GM23338 (cell line): Measurements from ENCODE around the gene VEPH1. TPM values are rescaled to one million over a fixed set of nuclear protein-coding genes. Genes with fewer than 3 reads are reported as not detected.

Source experiments
- ATAC-seq: fragments of 200-7000 bp; cut with Tn5 transposase; 3 replicates; pipeline ENCODE4 v1.9.1; 2020
- DNase-seq: peaks from one replicate; pipeline ENCODE4 v3.0.0-alpha.2; 2015; ENCODE audit warnings: low spot score
- H2AFZ ChIP-seq: fragments of 200-600 bp; sonication (generic); 2 replicates; pipeline ENCODE4 v1.8.0; 2016; ENCODE audit warnings: antibody characterized with exemption, mild to moderate bottlenecking, moderate library complexity
- H3F3A ChIP-seq: fragments of 200-600 bp; sonication (generic); replicated peaks from 2 replicates; pipeline ENCODE4 v1.8.0; 2017; ENCODE audit warnings: antibody characterized with exemption, mixed run types, low read depth
- H3K27ac ChIP-seq: fragments of 200-600 bp; sonication (generic); 2 replicates; pipeline ENCODE4 v1.6.1; 2016; ENCODE audit warnings: low read depth
- H3K27me3 ChIP-seq: fragments of 200-600 bp; sonication (generic); 2 replicates; pipeline ENCODE4 v1.8.0; 2016; ENCODE audit warnings: mild to moderate bottlenecking, mixed run types, moderate library complexity; ENCODE audit not compliant: insufficient read depth
- H3K36me3 ChIP-seq: fragments of 200-600 bp; sonication (generic); 2 replicates; pipeline ENCODE4 v1.8.0; 2016; ENCODE audit warnings: mild to moderate bottlenecking; ENCODE audit not compliant: insufficient read depth
- H3K4me1 ChIP-seq: fragments of 200-600 bp; sonication (generic); 2 replicates; pipeline ENCODE4 v1.8.0; 2016; ENCODE audit warnings: mild to moderate bottlenecking, moderate library complexity; ENCODE audit not compliant: insufficient read depth
- H3K4me2 ChIP-seq: fragments of 200-600 bp; sonication (generic); 2 replicates; pipeline ENCODE4 v1.7.1; 2017; ENCODE audit warnings: mixed run types
- H3K4me3 ChIP-seq: fragments of 200-600 bp; sonication (generic); 2 replicates; pipeline ENCODE4 v1.6.1; 2016; ENCODE audit warnings: mixed run types
- H3K79me2 ChIP-seq: fragments of 200-600 bp; sonication (generic); replicated peaks from 2 replicates; pipeline ENCODE4 v1.8.0; 2017; ENCODE audit warnings: mild to moderate bottlenecking; ENCODE audit not compliant: insufficient read depth
- H3K9me2 ChIP-seq: fragments of 200-600 bp; sonication (generic); 2 replicates; pipeline ENCODE4 v1.8.0; 2017; ENCODE audit not compliant: insufficient read depth
- H4K20me1 ChIP-seq: fragments of 200-600 bp; sonication (generic); replicated peaks from 2 replicates; pipeline ENCODE4 v1.8.0; 2017; ENCODE audit warnings: mild to moderate bottlenecking; ENCODE audit not compliant: insufficient read depth
- H3K27ac Mint-ChIP-seq: 2 replicates; pipeline ENCODE4 v1.8.0; 2020; ENCODE audit warnings: inconsistent platforms, mild to moderate bottlenecking, moderate library complexity, mixed read lengths
- H3K27me3 Mint-ChIP-seq: 3 replicates; pipeline ENCODE4 v1.8.0; 2022; ENCODE audit warnings: low read depth, mild to moderate bottlenecking, moderate library complexity, mixed read lengths, inconsistent platforms; ENCODE audit not compliant: insufficient read depth, poor library complexity
- H3K36me3 Mint-ChIP-seq: 3 replicates; pipeline ENCODE4 v1.8.0; 2021; ENCODE audit warnings: low read depth, mild to moderate bottlenecking, inconsistent platforms, moderate library complexity, mixed read lengths
- H3K4me1 Mint-ChIP-seq: 3 replicates; pipeline ENCODE4 v1.8.0; 2020; ENCODE audit warnings: mild to moderate bottlenecking, inconsistent platforms, mixed read lengths
- H3K4me3 Mint-ChIP-seq: 3 replicates; pipeline ENCODE4 v1.8.0; 2021; ENCODE audit warnings: moderate library complexity, mild to moderate bottlenecking, inconsistent platforms, mixed read lengths
- H3K9me3 Mint-ChIP-seq: 3 replicates; pipeline ENCODE4 v1.8.0; 2020; ENCODE audit warnings: moderate library complexity, mild to moderate bottlenecking, inconsistent platforms, mixed read lengths
- CREB1 ChIP-seq: fragments of 250-450 bp; sonication (Bioruptor Pico); IDR thresholded peaks from 2 replicates; pipeline ENCODE4 v1.5.0; 2020; ENCODE audit warnings: low read depth, mild to moderate bottlenecking, moderate library complexity
- EZH2 ChIP-seq: fragments of 200-600 bp; sonication (generic); IDR thresholded peaks from one replicate; pipeline ENCODE4 v1.8.0; 2017; ENCODE audit warnings: antibody characterized with exemption, mild to moderate bottlenecking, low read depth; ENCODE audit not compliant: unreplicated experiment
- EZH2phosphoT487 ChIP-seq: fragments of 200-600 bp; sonication (generic); IDR thresholded peaks from one replicate; pipeline ENCODE4 v1.8.1; 2018; ENCODE audit warnings: antibody characterized with exemption; ENCODE audit not compliant: unreplicated experiment
- JUNB ChIP-seq: IDR thresholded peaks from one replicate; pipeline ENCODE4 v1.6.1; 2016; ENCODE audit warnings: antibody characterized with exemption; ENCODE audit not compliant: unreplicated experiment
- NANOG ChIP-seq: IDR thresholded peaks from 2 replicates; pipeline ENCODE4 v1.6.1; 2016; ENCODE audit warnings: antibody characterized with exemption, borderline replicate concordance
- STAT1 ChIP-seq: IDR thresholded peaks from one replicate; pipeline ENCODE4 v1.6.1; 2016; ENCODE audit warnings: antibody characterized with exemption; ENCODE audit not compliant: unreplicated experiment
- ZNF114 ChIP-seq: fragments of 250-450 bp; sonication (Bioruptor Pico); IDR thresholded peaks from 2 replicates; pipeline ENCODE4 v1.5.0; 2020; ENCODE audit warnings: mild to moderate bottlenecking, moderate library complexity
- ZNF331 ChIP-seq: fragments of 250-450 bp; sonication (Bioruptor Pico); IDR thresholded peaks from 2 replicates; pipeline ENCODE4 v1.5.0; 2020; ENCODE audit warnings: low read depth, mild to moderate bottlenecking, moderate library complexity
- polyA plus RNA-seq: library from polyadenylated mRNA; unstranded; fragments of >200 nt; fragmentation: Nextera tagmentation; extraction: Ambion mirVana; gene quantifications from 2 replicates; pipeline ENCODE4 v1.2.1, GENCODE V29; 2016
- total RNA-seq: library from RNA; depleted of rRNA; stranded (reverse); fragments of >200 nt; shearing (Covaris generic); gene quantifications from 2 replicates; pipeline ENCODE4 v1.2.3, GENCODE V29; 2014
- TF ChIP-seq, protein P1 (sequence below): IDR thresholded peaks from 2 replicates; pipeline ENCODE4 v1.6.1; 2016; ENCODE audit warnings: antibody characterized with exemption
- TF ChIP-seq, protein P2 (sequence below): fragments of 250-450 bp; sonication (Bioruptor Pico); IDR thresholded peaks from 2 replicates; pipeline ENCODE4 v1.5.0; 2020; ENCODE audit warnings: mild to moderate bottlenecking, moderate library complexity
- TF ChIP-seq, protein P3 (sequence below), 2 experiments: fragments of 200-600 bp in 1 of 2; sonication (generic) in 1 of 2; conservative IDR thresholded peaks; 2 replicates each; pipeline versions ENCODE4 v1.5.1 to v1.6.1; 2016 to 2017; ENCODE audit warnings: antibody characterized with exemption in 2 of 2, low read depth in 2 of 2, mild to moderate bottlenecking in 2 of 2, moderate library complexity in 1 of 2
- TF ChIP-seq, protein P4 (sequence below): IDR thresholded peaks from one replicate; pipeline ENCODE4 v1.6.1; 2018; ENCODE audit warnings: antibody characterized with exemption; ENCODE audit not compliant: unreplicated experiment

VEPH1 gene
- total and polyA plus RNA-seq, 2 experiments from 2014 or later = 15.4 to 33.8 TPM

DNA sequence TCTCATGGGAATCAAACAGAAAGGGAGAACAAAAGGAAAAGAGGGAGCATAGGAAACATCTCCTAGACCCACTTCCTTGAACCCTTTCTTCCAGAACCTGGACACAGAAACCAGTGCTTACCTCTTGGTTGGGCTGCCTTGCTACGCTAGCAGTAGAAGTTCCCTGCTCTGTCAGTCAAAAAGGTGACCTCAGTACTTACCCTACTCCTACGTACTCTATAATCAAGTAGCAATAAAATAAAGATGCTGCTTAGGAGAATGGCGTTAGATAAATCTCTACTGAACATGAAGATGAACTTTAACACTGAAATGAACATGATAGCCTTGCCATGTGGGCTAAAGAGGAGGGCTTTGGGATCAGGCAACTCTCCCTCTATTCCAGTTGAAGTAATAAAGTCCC, 7.4 kb downstream of the VEPH1 start:
- Histone ChIP-seq H3K4me2 (no peak overlapping the region), H3K4me3 (no peak overlapping the region), H3K36me3 (no peaks in the 10 kb centered on the region), H3K9me2 (no peaks in the 10 kb centered on the region), H3K27ac (no peak overlapping the region), H4K20me1 (no peaks in the 10 kb centered on the region), H3K4me1 (peaks cover 19% of the 10 kb centered on the region), H2AFZ (no peak overlapping the region), H3K79me2 (no peaks in the 10 kb centered on the region; the same call in 1 of the 2 replicates), H3F3A (no peaks in the 10 kb centered on the region), H3K27me3 (no peaks in the 10 kb centered on the region)
- H3K36me3 Mint-ChIP-seq = peaks cover 3% of the 10 kb centered on the region; the same call in 2 of the 3 replicates
- H3K9me3 Mint-ChIP-seq = no peaks in the 10 kb centered on the region
- ATAC-seq (no peak), DNase-seq (no peak)
- no peak overlapping the region for H3K27ac Mint-ChIP-seq
- TF ChIP-seq, protein P1, sequence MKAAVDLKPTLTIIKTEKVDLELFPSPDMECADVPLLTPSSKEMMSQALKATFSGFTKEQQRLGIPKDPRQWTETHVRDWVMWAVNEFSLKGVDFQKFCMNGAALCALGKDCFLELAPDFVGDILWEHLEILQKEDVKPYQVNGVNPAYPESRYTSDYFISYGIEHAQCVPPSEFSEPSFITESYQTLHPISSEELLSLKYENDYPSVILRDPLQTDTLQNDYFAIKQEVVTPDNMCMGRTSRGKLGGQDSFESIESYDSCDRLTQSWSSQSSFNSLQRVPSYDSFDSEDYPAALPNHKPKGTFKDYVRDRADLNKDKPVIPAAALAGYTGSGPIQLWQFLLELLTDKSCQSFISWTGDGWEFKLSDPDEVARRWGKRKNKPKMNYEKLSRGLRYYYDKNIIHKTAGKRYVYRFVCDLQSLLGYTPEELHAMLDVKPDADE = no peak
- TF ChIP-seq, protein P2, sequence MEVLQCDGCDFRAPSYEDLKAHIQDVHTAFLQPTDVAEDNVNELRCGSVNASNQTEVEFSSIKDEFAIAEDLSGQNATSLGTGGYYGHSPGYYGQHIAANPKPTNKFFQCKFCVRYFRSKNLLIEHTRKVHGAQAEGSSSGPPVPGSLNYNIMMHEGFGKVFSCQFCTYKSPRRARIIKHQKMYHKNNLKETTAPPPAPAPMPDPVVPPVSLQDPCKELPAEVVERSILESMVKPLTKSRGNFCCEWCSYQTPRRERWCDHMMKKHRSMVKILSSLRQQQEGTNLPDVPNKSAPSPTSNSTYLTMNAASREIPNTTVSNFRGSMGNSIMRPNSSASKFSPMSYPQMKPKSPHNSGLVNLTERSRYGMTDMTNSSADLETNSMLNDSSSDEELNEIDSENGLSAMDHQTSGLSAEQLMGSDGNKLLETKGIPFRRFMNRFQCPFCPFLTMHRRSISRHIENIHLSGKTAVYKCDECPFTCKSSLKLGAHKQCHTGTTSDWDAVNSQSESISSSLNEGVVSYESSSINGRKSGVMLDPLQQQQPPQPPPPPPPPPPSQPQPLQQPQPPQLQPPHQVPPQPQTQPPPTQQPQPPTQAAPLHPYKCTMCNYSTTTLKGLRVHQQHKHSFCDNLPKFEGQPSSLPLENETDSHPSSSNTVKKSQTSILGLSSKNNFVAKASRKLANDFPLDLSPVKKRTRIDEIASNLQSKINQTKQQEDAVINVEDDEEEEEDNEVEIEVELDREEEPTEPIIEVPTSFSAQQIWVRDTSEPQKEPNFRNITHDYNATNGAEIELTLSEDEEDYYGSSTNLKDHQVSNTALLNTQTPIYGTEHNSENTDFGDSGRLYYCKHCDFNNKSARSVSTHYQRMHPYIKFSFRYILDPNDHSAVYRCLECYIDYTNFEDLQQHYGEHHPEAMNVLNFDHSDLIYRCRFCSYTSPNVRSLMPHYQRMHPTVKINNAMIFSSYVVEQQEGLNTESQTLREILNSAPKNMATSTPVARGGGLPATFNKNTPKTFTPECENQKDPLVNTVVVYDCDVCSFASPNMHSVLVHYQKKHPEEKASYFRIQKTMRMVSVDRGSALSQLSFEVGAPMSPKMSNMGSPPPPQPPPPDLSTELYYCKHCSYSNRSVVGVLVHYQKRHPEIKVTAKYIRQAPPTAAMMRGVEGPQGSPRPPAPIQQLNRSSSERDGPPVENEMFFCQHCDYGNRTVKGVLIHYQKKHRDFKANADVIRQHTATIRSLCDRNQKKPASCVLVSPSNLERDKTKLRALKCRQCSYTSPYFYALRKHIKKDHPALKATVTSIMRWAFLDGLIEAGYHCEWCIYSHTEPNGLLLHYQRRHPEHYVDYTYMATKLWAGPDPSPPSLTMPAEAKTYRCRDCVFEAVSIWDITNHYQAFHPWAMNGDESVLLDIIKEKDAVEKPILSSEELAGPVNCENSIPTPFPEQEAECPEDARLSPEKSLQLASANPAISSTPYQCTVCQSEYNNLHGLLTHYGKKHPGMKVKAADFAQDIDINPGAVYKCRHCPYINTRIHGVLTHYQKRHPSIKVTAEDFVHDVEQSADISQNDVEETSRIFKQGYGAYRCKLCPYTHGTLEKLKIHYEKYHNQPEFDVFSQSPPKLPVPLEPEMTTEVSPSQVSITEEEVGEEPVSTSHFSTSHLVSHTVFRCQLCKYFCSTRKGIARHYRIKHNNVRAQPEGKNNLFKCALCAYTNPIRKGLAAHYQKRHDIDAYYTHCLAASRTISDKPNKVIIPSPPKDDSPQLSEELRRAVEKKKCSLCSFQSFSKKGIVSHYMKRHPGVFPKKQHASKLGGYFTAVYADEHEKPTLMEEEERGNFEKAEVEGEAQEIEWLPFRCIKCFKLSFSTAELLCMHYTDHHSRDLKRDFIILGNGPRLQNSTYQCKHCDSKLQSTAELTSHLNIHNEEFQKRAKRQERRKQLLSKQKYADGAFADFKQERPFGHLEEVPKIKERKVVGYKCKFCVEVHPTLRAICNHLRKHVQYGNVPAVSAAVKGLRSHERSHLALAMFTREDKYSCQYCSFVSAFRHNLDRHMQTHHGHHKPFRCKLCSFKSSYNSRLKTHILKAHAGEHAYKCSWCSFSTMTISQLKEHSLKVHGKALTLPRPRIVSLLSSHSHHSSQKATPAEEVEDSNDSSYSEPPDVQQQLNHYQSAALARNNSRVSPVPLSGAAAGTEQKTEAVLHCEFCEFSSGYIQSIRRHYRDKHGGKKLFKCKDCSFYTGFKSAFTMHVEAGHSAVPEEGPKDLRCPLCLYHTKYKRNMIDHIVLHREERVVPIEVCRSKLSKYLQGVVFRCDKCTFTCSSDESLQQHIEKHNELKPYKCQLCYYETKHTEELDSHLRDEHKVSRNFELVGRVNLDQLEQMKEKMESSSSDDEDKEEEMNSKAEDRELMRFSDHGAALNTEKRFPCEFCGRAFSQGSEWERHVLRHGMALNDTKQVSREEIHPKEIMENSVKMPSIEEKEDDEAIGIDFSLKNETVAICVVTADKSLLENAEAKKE (CRISPR knock-in tag) = no peak
- no peak for TF ChIP-seq JUNB
- TF ChIP-seq, protein P3, sequence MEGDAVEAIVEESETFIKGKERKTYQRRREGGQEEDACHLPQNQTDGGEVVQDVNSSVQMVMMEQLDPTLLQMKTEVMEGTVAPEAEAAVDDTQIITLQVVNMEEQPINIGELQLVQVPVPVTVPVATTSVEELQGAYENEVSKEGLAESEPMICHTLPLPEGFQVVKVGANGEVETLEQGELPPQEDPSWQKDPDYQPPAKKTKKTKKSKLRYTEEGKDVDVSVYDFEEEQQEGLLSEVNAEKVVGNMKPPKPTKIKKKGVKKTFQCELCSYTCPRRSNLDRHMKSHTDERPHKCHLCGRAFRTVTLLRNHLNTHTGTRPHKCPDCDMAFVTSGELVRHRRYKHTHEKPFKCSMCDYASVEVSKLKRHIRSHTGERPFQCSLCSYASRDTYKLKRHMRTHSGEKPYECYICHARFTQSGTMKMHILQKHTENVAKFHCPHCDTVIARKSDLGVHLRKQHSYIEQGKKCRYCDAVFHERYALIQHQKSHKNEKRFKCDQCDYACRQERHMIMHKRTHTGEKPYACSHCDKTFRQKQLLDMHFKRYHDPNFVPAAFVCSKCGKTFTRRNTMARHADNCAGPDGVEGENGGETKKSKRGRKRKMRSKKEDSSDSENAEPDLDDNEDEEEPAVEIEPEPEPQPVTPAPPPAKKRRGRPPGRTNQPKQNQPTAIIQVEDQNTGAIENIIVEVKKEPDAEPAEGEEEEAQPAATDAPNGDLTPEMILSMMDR (conservative IDR thresholded peaks at IDR 0.05; ENCODE audit: low read depth in 2 of 2) = no peak
- TF ChIP-seq ZNF114 (CRISPR knock-in tag) = no peak
- TF ChIP-seq, protein P4, sequence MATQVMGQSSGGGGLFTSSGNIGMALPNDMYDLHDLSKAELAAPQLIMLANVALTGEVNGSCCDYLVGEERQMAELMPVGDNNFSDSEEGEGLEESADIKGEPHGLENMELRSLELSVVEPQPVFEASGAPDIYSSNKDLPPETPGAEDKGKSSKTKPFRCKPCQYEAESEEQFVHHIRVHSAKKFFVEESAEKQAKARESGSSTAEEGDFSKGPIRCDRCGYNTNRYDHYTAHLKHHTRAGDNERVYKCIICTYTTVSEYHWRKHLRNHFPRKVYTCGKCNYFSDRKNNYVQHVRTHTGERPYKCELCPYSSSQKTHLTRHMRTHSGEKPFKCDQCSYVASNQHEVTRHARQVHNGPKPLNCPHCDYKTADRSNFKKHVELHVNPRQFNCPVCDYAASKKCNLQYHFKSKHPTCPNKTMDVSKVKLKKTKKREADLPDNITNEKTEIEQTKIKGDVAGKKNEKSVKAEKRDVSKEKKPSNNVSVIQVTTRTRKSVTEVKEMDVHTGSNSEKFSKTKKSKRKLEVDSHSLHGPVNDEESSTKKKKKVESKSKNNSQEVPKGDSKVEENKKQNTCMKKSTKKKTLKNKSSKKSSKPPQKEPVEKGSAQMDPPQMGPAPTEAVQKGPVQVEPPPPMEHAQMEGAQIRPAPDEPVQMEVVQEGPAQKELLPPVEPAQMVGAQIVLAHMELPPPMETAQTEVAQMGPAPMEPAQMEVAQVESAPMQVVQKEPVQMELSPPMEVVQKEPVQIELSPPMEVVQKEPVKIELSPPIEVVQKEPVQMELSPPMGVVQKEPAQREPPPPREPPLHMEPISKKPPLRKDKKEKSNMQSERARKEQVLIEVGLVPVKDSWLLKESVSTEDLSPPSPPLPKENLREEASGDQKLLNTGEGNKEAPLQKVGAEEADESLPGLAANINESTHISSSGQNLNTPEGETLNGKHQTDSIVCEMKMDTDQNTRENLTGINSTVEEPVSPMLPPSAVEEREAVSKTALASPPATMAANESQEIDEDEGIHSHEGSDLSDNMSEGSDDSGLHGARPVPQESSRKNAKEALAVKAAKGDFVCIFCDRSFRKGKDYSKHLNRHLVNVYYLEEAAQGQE = no peak
- TF ChIP-seq EZH2phosphoT487 = no peak
- TF ChIP-seq STAT1 = no peak
- TF ChIP-seq CREB1 (CRISPR knock-in tag) = no peak
- no peak for TF ChIP-seq ZNF331 (CRISPR knock-in tag)
- TF ChIP-seq EZH2 = no peak
- no peak for TF ChIP-seq NANOG
- H3K27me3 Mint-ChIP-seq = peaks cover 7% of the 10 kb centered on the region
- no peak overlapping the region for H3K4me3 Mint-ChIP-seq
- H3K4me1 Mint-ChIP-seq = peaks cover 72% of the 10 kb centered on the region
